Fibroblast of skin of left biceps (primary cell): ENCODE measurements around the gene ILKAP.

ENCODE experiments used
- DNase-seq, 2 experiments: peaks; one replicate each; pipeline ENCODE4 v3.0.0-alpha.2; 2013; ENCODE audit warnings: low read depth in 2 of 2

Gene ILKAP

DNA sequence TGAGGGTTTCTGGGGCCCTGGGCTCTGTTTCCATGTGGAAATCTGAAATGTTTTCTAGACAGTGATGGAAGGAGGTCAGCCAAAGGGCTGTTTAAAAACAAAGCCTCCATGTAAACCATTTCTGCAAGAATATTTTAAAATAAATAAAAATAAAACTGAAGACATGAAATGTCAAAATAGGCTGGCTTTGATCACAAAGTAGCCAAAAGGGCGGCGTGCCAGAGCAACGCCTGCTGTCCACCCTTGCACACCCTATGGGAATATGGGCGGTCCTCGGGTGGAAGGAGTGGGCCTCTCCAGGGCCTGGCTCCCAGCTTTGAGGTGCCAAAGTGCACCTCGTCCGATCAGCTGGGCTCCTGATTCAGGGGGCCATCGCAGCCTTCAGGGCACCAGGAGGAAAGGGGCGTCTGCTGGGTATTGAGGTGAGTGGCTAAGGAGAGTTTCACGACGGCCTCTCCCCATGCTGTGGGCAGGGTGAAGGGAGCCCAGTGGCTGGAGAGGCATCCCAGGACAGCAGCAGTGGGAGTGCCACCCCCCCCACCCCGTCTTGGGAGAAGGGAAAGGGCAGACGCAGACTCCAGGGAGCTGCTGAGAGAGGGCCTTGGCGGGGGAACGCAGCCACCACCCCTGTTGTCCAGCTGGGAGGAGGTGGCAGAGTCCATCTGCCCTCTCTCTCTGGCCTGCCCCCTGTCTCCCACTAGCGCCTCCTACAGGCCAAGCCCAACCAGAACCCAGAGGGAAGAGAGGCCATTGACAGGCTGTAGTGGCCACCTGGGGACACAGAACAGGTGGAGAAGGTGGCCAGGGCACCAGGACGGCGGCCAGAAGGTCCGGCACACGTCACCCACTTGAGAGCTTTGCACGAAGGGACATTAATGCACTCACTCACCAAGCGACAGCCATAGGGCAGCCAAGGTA lies 50.5 kb downstream of the ILKAP start:
- DNase-seq, result no peak

DNA sequence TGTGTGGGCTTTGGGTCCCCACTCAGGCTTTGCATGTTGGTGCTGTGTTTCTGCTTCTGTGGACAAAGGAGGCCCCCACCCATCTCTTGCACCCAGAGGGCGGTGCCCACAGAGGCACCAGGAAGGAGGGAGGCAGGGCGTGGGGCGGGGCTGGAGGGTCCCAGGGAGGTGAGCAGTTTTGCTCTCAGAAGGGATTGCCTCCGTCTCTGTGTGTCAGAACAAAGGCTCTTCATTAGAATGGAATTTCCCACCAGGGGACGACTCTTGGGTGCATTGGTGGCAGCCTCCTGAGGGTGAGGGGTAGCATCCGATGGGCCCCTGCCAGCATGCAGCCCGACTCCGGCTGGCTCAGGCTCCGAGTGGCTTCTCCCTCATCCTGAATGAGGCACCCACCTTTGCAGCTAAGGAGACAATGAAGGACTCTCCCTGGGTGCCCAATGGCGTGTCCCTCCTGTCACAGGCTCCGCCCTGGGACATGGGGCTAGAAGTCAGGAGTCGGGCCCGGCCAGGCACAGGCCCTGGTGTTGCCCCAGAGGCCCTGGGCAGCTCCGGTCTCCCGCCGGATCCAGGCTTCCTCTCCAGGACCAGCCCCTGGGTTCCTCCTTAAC lies 51.8 kb downstream of the ILKAP start:
- no peak for DNase-seq

DNA sequence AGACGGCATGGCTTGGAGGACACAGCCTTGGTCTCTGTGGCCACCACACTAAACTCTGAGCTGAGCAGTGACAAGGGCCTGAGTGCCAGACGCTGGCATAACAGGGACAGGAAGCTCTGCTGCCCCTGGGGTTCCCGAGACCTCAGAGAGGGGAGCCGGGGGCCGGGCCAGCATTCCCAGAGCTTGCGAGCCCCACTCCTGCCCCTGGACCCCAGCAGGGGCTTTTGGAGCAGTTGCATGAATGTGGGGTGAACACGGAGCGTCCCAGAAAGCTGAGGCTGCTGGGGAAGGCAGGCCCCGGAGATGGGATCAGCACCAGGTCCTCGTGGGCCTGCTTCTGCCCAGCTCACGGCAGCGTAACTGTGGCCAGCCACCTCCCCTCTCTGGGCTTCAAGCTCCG lies 52.3 kb downstream of the ILKAP start:
- DNase-seq, result no peak

DNA sequence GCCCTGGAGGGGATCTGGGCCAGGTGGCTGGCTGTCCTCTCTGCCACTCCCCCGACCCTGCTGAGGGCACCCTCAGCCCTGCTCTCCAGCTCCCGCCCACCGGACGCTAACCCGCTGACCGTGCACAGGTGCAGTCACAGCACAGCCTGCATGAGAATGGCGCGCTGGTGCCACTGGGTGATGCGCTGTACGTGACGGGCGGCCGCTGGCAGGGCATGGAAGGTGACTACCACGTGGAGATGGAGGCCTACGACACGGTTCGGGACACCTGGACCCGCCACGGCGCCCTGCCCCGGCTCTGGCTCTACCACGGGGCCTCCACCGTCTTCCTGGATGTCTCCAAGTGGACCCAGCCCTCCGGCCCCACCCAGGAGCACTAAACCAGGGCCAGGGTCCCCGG lies 52.8 kb downstream of the ILKAP start:
- no peak for DNase-seq

DNA sequence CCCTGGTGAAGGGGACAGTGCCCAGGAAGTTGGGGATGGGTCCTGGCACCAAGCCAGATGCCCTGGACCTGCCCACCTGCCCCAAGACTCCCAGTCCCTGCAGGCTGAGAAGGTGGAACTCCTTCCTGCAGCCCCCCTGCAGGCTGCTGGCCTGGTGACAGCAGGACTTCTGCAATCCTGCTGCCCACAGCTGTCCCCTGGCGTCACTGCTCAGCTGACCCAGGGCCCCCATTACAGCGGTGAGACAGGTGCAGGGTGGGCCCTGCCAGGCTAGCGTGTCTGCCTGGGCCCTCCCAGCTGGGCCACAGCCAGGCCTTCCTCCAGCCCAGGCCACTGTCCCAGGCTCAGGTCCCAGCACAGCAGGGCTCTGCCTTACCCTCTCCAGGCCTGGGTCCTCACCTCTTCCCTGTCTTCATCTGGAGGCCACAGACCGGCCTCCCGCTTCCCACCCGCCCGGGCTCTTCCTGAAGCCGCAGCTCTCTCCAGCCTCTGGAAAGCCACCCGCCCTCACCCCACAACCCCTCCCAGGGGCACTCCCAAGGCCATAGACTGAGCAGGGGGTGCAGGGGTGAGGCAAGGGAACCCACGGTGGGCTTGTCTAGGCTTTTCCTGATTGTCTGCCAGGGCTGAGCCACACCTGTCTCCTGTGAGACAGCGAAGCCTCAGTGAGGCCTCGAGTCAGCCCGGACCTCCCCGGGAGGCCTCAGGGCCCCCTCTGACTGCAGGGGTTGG lies 53.5 kb downstream of the ILKAP start:
- DNase-seq, result no peak

DNA sequence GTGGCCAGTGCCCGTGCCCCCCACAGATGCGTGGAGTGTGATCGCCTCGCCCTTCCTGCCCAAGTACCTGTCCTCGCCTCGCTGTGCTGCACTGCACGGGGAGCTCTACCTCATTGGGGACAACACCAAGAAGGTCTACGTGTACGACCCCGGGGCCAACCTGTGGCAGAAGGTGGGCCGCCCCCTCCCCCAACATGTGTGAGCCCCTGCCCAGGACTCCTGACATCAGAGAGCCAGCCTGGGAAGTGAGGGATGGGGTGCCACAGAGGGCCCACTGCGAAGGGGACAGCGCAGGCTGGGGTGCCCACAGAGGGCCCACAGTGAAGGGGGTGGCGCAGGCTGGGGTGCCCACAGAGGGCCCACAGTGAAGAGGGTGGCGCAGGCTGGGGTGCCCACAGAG lies 54.5 kb downstream of the ILKAP start:
- DNase-seq, result no peak

DNA sequence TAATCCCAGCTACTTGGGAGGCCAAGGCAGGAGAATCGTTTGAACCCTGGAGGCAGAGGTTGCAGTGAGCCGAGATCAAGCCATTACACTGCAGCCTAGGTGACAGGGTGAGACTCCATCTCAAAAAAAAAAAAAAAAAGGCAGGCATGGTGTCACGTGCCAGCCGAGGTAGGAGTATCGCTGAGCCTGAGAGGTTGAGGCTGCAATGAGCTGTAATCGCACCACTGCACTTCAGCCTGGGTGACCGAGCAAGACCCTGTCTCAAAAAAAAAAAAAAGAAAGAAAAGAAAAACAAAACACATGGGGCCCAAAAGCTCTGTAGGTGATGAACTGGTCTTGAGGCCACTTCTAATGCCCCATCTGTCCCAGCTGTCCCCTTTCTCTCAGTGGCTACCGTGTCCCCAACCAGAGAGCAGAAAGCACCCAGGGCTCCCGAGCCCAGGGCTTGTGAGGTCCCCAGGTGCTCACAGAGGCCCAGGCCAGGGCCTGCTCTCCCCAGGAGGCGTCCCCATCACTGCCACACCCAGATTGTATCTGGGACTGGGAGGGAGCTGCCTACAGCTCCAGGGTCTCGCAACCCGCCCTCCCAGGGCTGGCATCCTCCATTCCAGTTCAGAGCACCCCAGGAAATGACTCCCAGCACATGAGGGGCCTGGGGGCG lies 56.5 kb downstream of the ILKAP start:
- no peak for DNase-seq

DNA sequence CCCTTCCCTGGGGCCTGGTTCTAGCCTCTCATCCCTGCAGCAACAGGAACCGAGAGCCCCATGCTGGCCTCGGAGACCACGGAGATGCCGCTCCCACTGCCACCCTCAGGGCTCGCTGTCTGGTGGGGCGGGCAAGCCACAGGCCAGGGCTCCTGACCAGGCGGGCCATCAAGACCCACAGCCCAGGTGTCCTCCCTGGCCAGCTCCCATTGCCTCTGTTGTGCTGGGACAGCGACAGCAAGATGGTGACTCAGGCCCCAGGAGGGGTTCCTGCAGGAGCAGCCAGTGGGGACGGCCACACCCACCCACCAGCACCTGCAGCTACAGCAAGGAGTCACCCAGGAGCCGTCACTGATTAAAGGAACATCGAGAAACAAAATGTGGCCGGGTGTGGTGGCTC lies 57.6 kb downstream of the ILKAP start:
- no peak for DNase-seq

DNA sequence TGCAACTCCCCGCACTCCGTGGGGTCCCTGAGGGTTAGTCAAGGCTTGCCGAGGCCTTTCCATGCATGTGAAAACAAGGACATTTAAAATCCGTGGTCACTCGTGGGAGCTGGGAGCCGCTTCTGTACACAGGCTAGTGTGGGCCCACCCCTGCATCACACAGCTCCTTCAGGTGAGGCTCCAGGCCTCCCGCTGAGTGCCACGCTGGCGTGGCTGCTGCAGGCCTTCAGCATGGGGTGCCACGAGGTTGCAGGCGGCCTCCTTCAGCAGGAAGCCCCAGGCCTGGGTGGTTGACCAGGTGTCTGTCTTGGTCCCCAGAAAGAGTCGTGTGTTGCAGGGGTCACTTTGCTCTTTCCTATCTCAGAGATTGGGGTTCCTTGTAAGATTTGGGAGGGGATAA lies 58.4 kb downstream of the ILKAP start:
- DNase-seq, result no peak

DNA sequence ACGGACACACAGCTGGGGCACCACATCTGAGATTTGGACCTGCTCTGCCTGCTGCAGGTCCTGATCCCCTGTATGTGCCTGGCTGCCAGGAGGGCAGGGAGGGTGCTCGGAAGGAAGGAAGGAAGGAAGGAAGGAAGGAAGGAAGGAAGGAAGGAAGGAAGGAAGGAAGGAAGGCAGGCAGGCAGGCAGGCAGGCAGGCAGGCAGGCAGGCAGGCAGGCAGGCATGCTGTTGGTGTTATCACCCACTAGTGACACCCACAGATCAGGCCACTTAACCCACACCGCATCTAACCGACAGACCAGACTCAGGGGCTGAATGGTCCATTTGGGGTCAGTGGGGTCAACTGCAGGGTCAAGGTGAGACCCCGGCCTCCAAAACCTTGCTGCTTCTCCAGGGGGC lies 59.2 kb downstream of the ILKAP start:
- DNase-seq, result no peak

DNA sequence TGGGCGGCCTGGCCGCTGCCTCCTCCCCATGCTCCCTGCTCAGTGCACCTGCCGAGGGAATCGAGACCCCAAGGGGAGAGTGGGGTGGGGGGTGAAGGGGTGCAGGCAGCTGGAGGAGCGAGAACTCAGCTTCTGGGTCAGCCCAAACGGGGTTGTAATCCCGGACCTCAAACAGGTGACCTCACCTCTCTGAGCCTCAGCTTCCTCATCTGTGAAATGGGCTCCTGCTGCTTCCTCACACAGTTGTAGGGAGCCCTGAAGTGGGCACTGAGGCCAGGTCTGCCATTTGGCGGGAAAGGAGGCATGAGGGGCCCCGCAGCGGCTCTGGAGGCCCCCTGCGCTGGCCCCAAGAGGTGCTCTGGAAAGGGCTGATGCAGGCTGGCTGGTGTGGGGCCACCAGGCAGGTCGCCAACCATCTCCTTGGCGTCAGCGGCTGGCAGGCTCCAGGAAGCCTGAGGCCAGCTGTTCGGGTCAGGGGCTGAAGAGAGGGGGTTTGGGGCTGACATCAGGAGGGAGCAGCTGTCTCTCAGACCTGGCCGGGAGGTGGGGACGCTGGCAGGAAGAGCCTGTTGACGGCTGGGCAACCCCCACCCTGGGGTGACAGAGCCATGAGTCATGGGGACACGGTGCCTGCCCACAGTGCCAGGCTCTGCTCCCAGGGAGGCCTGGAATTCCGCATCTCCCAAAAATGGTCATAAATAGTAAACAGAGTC lies 60.1 kb downstream of the ILKAP start:
- no peak for DNase-seq

DNA sequence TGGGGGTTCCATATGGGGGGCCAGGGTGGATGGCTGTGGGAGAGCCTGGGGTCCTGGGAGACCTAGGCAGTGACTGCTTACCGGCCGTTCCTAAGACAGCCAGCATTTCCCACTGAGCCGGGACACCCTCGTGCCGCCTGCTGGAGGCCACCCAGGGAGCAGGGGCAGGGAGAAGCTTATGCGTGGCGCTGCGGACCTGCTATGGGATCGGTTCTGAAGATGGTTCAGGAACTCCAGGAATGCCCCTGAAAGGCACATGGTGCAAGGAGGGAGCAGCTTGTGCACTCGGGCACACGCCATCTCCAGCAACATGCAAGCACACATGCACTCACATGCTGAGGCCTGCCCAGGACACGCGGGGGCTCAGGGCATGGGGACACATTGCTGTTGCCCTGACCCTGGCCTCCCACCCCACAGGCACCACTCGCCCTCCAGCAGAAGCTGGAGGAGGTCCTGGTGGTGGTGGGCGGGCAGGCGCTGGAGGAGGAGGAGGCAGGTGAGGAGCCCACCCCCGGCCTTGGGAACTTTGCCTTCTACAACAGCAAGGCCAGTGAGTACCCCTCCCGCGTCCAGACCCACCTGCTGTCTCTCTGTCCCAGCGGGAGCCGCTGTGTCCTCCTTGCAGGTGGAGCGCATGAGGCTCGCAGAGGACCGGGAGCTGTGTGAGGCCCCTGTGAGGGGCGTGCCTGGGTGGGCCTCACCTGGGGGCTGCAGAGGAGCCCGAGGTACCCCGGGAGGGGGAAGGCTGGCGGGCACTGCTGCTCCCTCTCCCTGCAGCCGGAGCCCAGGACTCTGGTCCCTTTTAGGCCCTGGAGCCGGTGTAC lies 60.9 kb downstream of the ILKAP start:
- DNase-seq, result no peak

DNA sequence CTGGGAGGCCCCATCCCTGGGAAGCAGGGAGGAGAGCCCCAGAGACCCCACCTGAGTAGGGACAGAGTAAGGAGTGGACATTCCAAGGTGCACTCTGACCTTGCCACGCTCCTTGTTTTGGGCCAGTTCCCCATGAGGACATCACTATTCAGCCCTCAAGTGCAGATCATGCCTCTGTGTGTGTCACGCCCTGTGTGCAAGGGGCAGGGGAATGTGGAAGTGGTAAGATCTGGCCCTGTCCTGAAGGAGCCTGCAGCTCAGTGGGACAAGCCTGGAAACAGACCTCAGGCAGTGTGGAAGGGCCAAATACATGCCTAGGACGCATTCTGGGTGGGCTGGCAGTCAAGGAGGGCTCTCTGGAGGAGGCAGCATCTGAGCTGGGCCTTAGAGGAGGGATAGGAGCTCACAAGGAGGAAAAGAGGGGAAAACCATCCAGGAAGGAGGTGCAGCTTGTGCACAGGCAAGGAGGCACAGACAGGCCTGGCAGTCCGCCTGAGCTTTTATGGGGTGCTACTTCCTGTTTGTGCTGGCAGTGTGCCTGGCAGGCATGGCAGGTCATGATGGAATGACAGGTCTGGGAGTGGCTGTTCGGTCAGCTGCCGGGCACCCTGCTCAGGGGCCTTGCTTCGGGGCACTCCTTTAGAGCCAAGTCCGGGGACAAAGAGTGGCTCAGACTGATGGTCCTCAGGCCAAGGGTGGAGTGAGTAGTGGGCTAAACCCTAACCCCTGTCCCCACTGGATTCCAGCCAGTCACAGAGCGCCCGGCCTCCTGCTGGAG lies 61.8 kb downstream of the ILKAP start:
- no peak for DNase-seq

DNA sequence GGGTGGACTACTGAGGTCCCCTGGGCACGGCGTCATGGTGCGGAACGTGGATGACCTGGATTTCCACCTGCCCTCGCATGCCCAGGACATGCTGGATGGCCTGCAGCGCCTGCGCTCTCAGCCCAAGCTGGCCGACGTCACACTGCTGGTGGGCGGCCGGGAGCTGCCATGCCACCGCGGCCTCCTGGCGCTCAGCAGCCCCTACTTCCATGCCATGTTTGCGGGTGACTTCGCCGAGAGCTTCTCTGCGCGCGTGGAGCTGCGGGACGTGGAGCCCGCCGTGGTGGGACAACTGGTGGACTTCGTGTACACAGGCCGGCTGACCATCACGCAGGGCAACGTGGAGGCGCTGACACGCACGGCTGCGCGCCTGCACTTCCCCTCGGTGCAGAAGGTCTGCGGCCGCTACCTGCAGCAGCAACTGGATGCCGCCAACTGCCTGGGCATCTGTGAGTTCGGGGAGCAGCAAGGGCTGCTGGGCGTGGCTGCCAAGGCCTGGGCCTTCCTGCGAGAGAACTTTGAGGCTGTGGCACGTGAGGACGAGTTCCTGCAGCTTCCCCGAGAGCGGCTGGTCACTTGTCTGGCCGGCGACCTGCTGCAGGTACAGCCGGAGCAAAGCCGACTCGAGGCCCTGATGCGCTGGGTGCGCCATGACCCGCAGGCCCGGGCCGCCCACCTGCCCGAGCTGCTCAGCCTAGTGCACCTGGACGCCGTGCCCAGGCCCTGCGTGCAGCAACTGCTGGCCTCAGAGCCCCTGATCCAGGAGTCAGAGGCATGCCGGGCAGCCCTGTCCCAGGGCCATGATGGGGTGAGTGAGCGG lies 62.6 kb downstream of the ILKAP start:
- no peak for DNase-seq

DNA sequence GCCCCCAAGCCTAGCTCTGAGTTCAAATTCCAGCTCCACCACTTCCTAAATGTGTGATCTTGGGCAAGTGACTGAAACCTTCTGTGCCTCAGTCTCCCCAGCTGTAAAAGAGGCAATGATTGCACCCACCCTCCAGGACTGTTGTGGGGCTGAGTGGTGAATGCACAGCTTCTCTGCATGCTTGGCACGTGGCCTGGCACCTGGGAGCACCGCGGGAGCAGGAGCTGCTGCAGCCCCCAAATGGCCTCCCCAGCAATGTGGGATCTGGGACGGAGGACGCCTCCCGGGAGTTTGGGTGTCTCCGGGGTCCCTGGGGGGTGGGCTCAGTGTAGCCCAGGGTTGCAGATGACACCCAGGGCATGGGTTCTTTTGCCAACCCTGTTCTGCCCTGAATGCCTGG lies 63.5 kb downstream of the ILKAP start:
- no peak for DNase-seq

DNA sequence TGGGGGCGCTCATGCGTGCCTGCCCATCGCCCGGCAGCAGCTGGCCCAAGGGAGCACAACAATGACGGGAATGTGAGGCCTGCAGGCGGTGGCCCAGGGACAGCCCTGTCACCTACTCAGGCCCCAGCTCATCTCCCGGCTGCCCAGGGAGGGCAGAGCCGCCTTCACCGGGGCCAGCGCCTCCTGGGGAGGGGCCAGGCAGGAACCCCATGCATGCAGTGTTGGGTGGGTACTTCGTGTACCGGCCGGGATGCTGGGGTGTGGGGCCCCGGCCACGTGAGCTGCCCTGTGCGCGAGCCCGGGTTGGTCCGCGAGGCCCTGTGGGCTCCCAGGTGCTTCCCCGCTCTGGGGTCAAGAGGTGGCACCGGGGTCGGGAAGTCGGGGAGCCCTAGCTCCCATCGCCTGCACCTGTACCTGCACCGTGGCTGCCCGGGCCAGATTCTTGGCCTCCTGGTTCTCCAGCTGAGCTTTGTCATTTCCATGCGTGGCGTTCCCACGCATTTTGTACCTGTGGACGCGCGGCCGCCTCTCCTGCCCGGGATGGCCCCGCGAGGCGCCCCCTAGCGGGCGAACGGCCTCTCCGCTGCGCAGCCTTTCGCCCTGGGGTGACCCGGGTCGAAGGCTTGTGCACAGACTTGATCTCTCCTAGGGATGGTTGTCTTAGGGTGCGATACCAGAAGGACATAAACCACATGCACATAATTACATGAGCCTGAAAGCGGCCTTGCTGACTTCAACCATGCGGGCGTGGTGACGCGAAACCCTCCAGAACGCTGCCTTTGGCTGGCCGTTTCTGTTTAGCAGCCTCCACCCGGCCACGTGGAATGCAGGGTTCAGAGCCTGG lies 64.1 kb downstream of the ILKAP start:
- DNase-seq, result no peak

DNA sequence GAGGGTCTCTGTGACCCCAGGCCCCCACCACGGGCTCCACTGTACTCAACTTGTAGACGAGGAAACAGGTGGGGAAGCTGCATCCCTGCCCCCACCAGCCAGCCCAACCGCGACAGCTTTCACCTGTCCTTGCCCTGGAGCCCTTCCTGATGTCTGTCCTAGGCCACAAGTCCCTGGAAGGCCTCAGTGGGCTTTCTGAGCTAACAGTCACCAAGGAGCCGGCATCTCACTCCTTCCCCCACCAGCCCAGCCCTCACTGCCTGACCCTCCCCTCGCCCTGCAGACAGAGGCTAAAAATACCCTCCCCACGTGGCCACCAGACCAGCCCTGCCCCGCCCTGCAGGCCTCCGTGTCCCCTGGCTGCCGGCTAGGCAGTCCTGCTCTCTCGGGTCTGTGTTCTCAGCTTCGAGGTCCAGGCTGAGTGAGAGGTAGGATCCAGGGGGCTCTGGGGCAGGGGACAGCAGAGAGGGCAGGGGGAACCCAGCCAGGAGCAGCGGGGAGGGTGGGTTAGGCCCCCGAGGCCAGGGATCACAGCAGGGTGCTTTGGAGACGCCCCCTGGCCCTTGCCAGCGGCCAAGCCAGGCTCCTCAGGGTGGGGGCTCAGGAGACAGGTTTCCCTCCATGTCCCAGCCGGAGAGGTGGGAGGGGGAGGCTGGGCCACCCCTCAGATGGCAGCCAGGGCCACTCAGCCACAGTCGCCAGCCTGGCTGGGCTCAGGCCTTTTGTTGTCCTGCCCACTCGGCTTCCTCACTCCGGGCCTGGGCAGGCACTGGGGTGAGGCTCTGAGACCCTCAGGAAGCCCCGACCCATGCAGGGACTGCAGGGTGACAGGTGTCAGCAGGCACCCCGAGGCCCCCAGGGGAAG lies 64.9 kb downstream of the ILKAP start, which contains the start of gene KLHL30:
TSS of gene KLHL30 (plus strand) at position 338 of the 865 bp plus-strand sequence. CDS start 2,087 bp downstream, outside the sequence.
- no peak for DNase-seq
